H1 (cell line): ENCODE data around the gene MAPKAP1. TPM values are rescaled to one million over a fixed set of nuclear protein-coding genes. Genes with fewer than 3 reads are reported as not detected.

Experiments used
- HDAC6 ChIP-seq: IDR thresholded peaks from one replicate; pipeline ENCODE4 v1.7.1; 2012; ENCODE audit warnings: low read depth, mild to moderate bottlenecking, inconsistent platforms, low read length, moderate library complexity
- PHF8 ChIP-seq: fragments of 200-600 bp; sonication (generic); conservative IDR thresholded peaks from 2 replicates; pipeline ENCODE4 v1.7.1; 2012; ENCODE audit warnings: low read depth, mild to moderate bottlenecking, inconsistent platforms, low read length, moderate library complexity
- RAD21 ChIP-seq, 2 experiments: IDR thresholded peaks in 1 of 2; conservative IDR thresholded peaks in 1 of 2; 2 replicates each; pipeline ENCODE4 v1.6.1; 2011; ENCODE audit warnings: low read depth in 2 of 2, low read length in 2 of 2, improper control_type of control experiment in 1 of 2, inconsistent platforms in 1 of 2, mild to moderate bottlenecking in 1 of 2, moderate library complexity in 1 of 2
- RFX5 ChIP-seq: IDR thresholded peaks from 2 replicates; pipeline ENCODE4 v1.6.1; 2011; ENCODE audit warnings: low read depth, low read length, improper control_type of control experiment, borderline replicate concordance
- TCF12 ChIP-seq: IDR thresholded peaks from 2 replicates; pipeline ENCODE4 v1.6.1; 2011; ENCODE audit warnings: low read depth, mild to moderate bottlenecking, low read length
- polyA plus RNA-seq, 7 experiments: library from polyadenylated mRNA; depleted of rRNA in 3 of 7; stranded (reverse) in 5 of 7; unstranded in 2 of 7; fragments of >200 nt in 5 of 7; fragments of 200-250 nt in 2 of 7; gene quantifications; 1 replicate in 5 of 7; 2 replicates in 1 of 7; 4 replicates in 1 of 7; pipeline versions ENCODE4 v1.2.1 to v1.2.3, GENCODE V29; 2011 to 2013; ENCODE audit warnings: missing spikeins in 2 of 7, mixed read lengths in 2 of 7
- total RNA-seq: library from RNA; stranded (reverse); fragmentation: NEBNext Ultra II Directional; extraction: Animal tissue kit (Norgen Biotek cat#: 25700); gene quantifications from 2 replicates; pipeline ENCODE4 v1.2.1, GENCODE V29; 2021
- TF ChIP-seq, protein P1 (sequence below): fragments of 300-600 bp; sonication (generic); IDR thresholded peaks from 2 replicates; pipeline ENCODE4 v1.7.1; 2012; ENCODE audit warnings: low read length, moderate library complexity, mild to moderate bottlenecking, inconsistent platforms; ENCODE audit not compliant: insufficient replicate concordance
- TF ChIP-seq, protein P2 (sequence below): IDR thresholded peaks from 2 replicates; pipeline ENCODE4 v1.6.1; 2011; ENCODE audit warnings: low read length, improper control_type of control experiment

MAPKAP1 gene
- total and polyA plus RNA-seq, 2 of the 8 experiments (the other 6 are each of a cell fraction or from before 2014, with no cell fraction given): 79.2 to 140 TPM

DNA sequence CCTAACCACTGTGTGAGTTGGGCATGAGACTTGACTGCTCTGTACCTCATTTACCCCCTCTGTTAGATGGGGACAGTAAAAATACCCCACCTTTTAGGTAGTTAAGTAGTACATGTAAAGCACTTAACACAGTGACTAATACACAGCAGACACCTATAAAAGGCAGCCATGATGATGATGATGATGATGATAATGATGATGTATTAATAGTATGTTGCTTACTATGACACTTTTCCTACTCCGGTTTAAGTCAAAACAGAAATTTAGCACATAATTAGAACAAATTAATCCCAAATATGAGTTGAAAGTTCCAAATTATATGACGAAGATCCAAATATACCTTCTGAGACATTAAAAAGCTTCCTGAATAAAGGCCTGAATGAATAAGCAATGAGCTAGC lies 223.3 kb downstream of the MAPKAP1 start (continued):
- TF ChIP-seq, protein P1, sequence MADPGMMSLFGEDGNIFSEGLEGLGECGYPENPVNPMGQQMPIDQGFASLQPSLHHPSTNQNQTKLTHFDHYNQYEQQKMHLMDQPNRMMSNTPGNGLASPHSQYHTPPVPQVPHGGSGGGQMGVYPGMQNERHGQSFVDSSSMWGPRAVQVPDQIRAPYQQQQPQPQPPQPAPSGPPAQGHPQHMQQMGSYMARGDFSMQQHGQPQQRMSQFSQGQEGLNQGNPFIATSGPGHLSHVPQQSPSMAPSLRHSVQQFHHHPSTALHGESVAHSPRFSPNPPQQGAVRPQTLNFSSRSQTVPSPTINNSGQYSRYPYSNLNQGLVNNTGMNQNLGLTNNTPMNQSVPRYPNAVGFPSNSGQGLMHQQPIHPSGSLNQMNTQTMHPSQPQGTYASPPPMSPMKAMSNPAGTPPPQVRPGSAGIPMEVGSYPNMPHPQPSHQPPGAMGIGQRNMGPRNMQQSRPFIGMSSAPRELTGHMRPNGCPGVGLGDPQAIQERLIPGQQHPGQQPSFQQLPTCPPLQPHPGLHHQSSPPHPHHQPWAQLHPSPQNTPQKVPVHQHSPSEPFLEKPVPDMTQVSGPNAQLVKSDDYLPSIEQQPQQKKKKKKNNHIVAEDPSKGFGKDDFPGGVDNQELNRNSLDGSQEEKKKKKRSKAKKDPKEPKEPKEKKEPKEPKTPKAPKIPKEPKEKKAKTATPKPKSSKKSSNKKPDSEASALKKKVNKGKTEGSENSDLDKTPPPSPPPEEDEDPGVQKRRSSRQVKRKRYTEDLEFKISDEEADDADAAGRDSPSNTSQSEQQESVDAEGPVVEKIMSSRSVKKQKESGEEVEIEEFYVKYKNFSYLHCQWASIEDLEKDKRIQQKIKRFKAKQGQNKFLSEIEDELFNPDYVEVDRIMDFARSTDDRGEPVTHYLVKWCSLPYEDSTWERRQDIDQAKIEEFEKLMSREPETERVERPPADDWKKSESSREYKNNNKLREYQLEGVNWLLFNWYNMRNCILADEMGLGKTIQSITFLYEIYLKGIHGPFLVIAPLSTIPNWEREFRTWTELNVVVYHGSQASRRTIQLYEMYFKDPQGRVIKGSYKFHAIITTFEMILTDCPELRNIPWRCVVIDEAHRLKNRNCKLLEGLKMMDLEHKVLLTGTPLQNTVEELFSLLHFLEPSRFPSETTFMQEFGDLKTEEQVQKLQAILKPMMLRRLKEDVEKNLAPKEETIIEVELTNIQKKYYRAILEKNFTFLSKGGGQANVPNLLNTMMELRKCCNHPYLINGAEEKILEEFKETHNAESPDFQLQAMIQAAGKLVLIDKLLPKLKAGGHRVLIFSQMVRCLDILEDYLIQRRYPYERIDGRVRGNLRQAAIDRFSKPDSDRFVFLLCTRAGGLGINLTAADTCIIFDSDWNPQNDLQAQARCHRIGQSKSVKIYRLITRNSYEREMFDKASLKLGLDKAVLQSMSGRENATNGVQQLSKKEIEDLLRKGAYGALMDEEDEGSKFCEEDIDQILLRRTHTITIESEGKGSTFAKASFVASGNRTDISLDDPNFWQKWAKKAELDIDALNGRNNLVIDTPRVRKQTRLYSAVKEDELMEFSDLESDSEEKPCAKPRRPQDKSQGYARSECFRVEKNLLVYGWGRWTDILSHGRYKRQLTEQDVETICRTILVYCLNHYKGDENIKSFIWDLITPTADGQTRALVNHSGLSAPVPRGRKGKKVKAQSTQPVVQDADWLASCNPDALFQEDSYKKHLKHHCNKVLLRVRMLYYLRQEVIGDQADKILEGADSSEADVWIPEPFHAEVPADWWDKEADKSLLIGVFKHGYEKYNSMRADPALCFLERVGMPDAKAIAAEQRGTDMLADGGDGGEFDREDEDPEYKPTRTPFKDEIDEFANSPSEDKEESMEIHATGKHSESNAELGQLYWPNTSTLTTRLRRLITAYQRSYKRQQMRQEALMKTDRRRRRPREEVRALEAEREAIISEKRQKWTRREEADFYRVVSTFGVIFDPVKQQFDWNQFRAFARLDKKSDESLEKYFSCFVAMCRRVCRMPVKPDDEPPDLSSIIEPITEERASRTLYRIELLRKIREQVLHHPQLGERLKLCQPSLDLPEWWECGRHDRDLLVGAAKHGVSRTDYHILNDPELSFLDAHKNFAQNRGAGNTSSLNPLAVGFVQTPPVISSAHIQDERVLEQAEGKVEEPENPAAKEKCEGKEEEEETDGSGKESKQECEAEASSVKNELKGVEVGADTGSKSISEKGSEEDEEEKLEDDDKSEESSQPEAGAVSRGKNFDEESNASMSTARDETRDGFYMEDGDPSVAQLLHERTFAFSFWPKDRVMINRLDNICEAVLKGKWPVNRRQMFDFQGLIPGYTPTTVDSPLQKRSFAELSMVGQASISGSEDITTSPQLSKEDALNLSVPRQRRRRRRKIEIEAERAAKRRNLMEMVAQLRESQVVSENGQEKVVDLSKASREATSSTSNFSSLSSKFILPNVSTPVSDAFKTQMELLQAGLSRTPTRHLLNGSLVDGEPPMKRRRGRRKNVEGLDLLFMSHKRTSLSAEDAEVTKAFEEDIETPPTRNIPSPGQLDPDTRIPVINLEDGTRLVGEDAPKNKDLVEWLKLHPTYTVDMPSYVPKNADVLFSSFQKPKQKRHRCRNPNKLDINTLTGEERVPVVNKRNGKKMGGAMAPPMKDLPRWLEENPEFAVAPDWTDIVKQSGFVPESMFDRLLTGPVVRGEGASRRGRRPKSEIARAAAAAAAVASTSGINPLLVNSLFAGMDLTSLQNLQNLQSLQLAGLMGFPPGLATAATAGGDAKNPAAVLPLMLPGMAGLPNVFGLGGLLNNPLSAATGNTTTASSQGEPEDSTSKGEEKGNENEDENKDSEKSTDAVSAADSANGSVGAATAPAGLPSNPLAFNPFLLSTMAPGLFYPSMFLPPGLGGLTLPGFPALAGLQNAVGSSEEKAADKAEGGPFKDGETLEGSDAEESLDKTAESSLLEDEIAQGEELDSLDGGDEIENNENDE: no peak
- TF ChIP-seq TCF12 (no peak), RAD21 (IDR thresholded peaks at IDR 0.05 in 1 of 2, conservative IDR thresholded peaks at IDR 0.05 in 1 of 2; ENCODE audit: low read depth in 2 of 2, low read length in 2 of 2) (no peak), HDAC6 (no peak), RFX5 (no peak), PHF8 (no peak)
- TF ChIP-seq, protein P2, sequence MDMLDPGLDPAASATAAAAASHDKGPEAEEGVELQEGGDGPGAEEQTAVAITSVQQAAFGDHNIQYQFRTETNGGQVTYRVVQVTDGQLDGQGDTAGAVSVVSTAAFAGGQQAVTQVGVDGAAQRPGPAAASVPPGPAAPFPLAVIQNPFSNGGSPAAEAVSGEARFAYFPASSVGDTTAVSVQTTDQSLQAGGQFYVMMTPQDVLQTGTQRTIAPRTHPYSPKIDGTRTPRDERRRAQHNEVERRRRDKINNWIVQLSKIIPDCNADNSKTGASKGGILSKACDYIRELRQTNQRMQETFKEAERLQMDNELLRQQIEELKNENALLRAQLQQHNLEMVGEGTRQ: no peak
